Measurements from ENCODE around the gene RNF187.

DNA sequence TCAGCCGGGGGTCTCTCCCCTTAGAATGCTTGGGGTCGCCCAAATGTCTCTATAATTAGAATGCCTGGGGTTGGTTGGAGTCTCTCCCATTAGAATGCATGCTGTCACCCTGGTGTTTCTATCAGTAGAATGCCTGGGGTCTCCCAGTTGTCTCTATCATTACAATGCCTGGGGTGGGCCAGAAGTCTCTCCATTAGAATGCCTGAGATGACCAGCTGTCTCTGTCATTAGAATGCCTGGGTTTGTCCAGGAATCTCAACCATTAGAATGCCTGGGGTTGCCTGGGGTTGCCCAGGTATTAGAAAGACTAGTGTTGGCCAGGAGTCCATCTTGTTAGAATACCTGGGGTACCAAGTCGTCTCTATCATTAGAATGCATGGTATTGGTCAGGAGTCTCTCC is 51.6 kb downstream of the RNF187 start:
- no peak for TF ChIP-seq PPARA (CRISPR knock-in tag; IDR thresholded peaks at IDR 0.05; ENCODE audit: borderline replicate concordance)
- no peak for TF ChIP-seq PATZ1 (CRISPR knock-in tag; IDR thresholded peaks at IDR 0.05; ENCODE audit: borderline replicate concordance)
- no peak for TF ChIP-seq ZNF8 (CRISPR knock-in tag; IDR thresholded peaks at IDR 0.05)
- TF ChIP-seq ZFP3 (CRISPR knock-in tag; IDR thresholded peaks at IDR 0.05): no peak
- TF ChIP-seq TOX (CRISPR knock-in tag; IDR thresholded peaks at IDR 0.05; ENCODE audit: borderline replicate concordance): no peak
- TF ChIP-seq, protein P1, sequence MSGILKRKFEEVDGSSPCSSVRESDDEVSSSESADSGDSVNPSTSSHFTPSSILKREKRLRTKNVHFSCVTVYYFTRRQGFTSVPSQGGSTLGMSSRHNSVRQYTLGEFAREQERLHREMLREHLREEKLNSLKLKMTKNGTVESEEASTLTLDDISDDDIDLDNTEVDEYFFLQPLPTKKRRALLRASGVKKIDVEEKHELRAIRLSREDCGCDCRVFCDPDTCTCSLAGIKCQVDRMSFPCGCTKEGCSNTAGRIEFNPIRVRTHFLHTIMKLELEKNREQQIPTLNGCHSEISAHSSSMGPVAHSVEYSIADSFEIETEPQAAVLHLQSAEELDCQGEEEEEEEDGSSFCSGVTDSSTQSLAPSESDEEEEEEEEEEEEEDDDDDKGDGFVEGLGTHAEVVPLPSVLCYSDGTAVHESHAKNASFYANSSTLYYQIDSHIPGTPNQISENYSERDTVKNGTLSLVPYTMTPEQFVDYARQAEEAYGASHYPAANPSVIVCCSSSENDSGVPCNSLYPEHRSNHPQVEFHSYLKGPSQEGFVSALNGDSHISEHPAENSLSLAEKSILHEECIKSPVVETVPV (CRISPR knock-in tag; IDR thresholded peaks at IDR 0.05): no peak
- no peak for TF ChIP-seq ARNTL (CRISPR knock-in tag; IDR thresholded peaks at IDR 0.05; ENCODE audit: borderline replicate concordance, low read depth)
- TF ChIP-seq BACH2 (CRISPR knock-in tag; IDR thresholded peaks at IDR 0.05; ENCODE audit: borderline replicate concordance): no peak
- no peak for TF ChIP-seq TSHZ2 (CRISPR knock-in tag; IDR thresholded peaks at IDR 0.05)
- TF ChIP-seq ZNF70 (CRISPR knock-in tag; IDR thresholded peaks at IDR 0.05): no peak
- TF ChIP-seq, protein P2, sequence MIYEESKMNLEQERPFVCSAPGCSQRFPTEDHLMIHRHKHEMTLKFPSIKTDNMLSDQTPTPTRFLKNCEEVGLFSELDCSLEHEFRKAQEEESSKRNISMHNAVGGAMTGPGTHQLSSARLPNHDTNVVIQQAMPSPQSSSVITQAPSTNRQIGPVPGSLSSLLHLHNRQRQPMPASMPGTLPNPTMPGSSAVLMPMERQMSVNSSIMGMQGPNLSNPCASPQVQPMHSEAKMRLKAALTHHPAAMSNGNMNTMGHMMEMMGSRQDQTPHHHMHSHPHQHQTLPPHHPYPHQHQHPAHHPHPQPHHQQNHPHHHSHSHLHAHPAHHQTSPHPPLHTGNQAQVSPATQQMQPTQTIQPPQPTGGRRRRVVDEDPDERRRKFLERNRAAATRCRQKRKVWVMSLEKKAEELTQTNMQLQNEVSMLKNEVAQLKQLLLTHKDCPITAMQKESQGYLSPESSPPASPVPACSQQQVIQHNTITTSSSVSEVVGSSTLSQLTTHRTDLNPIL (CRISPR knock-in tag; IDR thresholded peaks at IDR 0.05; ENCODE audit: low read depth): no peak
- no peak for TF ChIP-seq ZFP30 (CRISPR knock-in tag; IDR thresholded peaks at IDR 0.05)
- no peak for TF ChIP-seq CSDC2 (CRISPR knock-in tag; IDR thresholded peaks at IDR 0.05)

All from SK-N-SH treated with all-trans-retinoic acid at 6 μM for 48 hours (cell line).